OCI-LY1 (cell line): ENCODE measurements around the gene LDLRAD4.

Source experiments
- H2AFZ ChIP-seq: fragments of 200-600 bp; sonication (generic), shearing (Covaris generic); 2 replicates; pipeline ENCODE4 v1.6.0; 2014; ENCODE audit warnings: antibody characterized with exemption, mild to moderate bottlenecking, low read length
- H3F3A ChIP-seq: fragments of 200-600 bp; sonication (generic), shearing (Covaris generic); 2 replicates; pipeline ENCODE4 v1.6.0; 2014; ENCODE audit warnings: mild to moderate bottlenecking, antibody characterized with exemption, low read length, moderate library complexity; ENCODE audit not compliant: insufficient read depth
- H3K27ac ChIP-seq: fragments of 200-600 bp; sonication (generic); 2 replicates; pipeline ENCODE4 v1.5.1; 2014; ENCODE audit warnings: low read length, mixed run types, mild to moderate bottlenecking, low read depth; ENCODE audit not compliant: poor library complexity, severe bottlenecking
- H3K27me3 ChIP-seq: fragments of 200-600 bp; sonication (generic); 2 replicates; pipeline ENCODE4 v1.6.0; 2014; ENCODE audit warnings: antibody characterized with exemption, mild to moderate bottlenecking, low read length, moderate library complexity; ENCODE audit not compliant: insufficient read depth
- H3K36me3 ChIP-seq: fragments of 200-600 bp; sonication (generic); 2 replicates; pipeline ENCODE4 v1.6.1; 2014; ENCODE audit warnings: mild to moderate bottlenecking, antibody characterized with exemption, low read length, moderate library complexity, mixed read lengths; ENCODE audit not compliant: insufficient read depth
- H3K4me1 ChIP-seq: fragments of 200-600 bp; sonication (generic); 2 replicates; pipeline ENCODE4 v1.5.1; 2014; ENCODE audit warnings: mild to moderate bottlenecking, low read length, moderate library complexity; ENCODE audit not compliant: insufficient read depth, severe bottlenecking
- H3K4me2 ChIP-seq: fragments of 200-600 bp; sonication (generic), shearing (Covaris generic); 2 replicates; pipeline ENCODE4 v1.6.1; 2014; ENCODE audit warnings: low read length
- H3K4me3 ChIP-seq: fragments of 200-600 bp; sonication (generic); 2 replicates; pipeline ENCODE4 v1.5.1; 2014; ENCODE audit warnings: low read length, low read depth, mild to moderate bottlenecking, mixed read lengths; ENCODE audit not compliant: poor library complexity, severe bottlenecking
- H3K79me2 ChIP-seq: fragments of 200-600 bp; shearing (Covaris generic); 2 replicates; pipeline ENCODE4 v1.6.1; 2016; ENCODE audit warnings: mixed run types, low read length, mixed read lengths; ENCODE audit not compliant: insufficient read depth
- H3K9ac ChIP-seq: fragments of 200-600 bp; sonication (generic), shearing (Covaris generic); 2 replicates; pipeline ENCODE4 v1.6.1; 2014; ENCODE audit warnings: mild to moderate bottlenecking, low read length, mixed read lengths
- H3K9me2 ChIP-seq: fragments of 200-600 bp; sonication (generic), shearing (Covaris generic); 2 replicates; pipeline ENCODE4 v1.6.1; 2014; ENCODE audit warnings: low read depth, mild to moderate bottlenecking, low read length, mixed read lengths
- H3K9me3 ChIP-seq: fragments of 200-600 bp; shearing (Covaris generic); 2 replicates; pipeline ENCODE4 v1.6.1; 2014; ENCODE audit warnings: low read length, mixed read lengths
- H4K20me1 ChIP-seq: fragments of 200-600 bp; sonication (generic), shearing (Covaris generic); 2 replicates; pipeline ENCODE4 v1.6.0; 2016; ENCODE audit warnings: mild to moderate bottlenecking, low read length; ENCODE audit not compliant: insufficient read depth
- EZH2 ChIP-seq: fragments of 200-600 bp; sonication (generic), shearing (Covaris generic); IDR thresholded peaks from 2 replicates; pipeline ENCODE4 v1.8.0; 2017; ENCODE audit warnings: borderline replicate concordance, mixed run types, mild to moderate bottlenecking, antibody characterized with exemption, low read length, moderate library complexity, mixed read lengths
- TF ChIP-seq, protein P1 (sequence below): fragments of 200-600 bp; sonication (generic), shearing (Covaris generic); IDR thresholded peaks from 2 replicates; pipeline ENCODE4 v1.5.1; 2017; ENCODE audit warnings: mild to moderate bottlenecking, antibody characterized with exemption, low read length, moderate library complexity, mixed read lengths

Gene LDLRAD4

DNA sequence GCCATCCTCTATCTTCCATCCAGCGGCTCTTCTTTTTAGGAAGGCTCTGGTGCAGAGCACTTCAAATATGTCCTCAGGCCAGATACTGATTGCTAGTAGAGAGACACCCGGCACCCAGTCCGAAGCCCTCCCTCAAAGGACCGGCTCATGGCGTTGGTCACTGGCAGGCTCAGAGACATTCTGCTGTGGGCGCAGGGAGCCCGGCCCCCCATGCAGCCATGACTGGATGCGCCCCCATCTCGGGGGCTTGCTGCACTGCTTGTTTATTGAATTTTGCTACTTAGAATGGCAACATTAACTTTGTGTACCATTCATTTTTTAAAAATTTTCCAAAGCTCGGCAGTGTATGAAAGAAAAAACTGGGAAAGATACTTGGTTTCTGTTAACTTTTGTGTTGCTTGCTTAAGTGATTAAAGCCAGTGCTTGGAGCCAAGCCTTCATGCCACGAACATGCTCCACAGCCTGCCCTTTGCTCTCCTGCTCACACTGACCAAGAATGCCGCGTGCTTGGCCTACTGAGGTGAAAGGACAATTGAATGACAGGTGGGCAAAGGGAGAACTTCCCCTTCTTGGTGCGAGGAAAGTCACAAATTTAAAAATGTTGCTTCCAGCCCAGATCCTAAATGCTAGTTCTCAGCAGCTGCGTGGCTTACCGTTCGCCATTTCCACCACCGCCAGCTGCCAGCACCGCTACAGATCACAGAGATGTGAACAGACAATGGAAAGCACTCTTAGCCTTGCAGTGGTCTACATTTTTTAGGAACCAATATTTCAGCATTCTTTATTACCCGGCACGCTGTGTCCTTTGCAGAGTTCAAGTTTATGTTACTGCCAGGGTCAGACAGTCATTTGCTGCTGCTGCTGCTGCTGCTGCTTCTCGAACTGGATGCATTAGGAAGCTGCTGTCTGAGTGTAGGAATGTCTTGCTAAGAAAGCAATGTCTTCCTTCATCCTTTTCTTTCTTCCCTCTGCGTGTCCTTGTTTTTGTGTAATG lies 431.1 kb downstream of the LDLRAD4 start:
- no peaks in the 10 kb centered on the region for H3K4me1 ChIP-seq
- 0 out of 2 replicates have a peak, but pooled peaks cover 3% of the 10 kb centered on the region for H3F3A ChIP-seq
- H3K36me3 ChIP-seq: peaks cover 31% of the 10 kb centered on the region
- H3K9me3 ChIP-seq: no peaks in the 10 kb centered on the region
- H2AFZ ChIP-seq: no peak overlapping the region
- H3K79me2 ChIP-seq: no peaks in the 10 kb centered on the region
- TF ChIP-seq EZH2: no peak
- TF ChIP-seq, protein P1, sequence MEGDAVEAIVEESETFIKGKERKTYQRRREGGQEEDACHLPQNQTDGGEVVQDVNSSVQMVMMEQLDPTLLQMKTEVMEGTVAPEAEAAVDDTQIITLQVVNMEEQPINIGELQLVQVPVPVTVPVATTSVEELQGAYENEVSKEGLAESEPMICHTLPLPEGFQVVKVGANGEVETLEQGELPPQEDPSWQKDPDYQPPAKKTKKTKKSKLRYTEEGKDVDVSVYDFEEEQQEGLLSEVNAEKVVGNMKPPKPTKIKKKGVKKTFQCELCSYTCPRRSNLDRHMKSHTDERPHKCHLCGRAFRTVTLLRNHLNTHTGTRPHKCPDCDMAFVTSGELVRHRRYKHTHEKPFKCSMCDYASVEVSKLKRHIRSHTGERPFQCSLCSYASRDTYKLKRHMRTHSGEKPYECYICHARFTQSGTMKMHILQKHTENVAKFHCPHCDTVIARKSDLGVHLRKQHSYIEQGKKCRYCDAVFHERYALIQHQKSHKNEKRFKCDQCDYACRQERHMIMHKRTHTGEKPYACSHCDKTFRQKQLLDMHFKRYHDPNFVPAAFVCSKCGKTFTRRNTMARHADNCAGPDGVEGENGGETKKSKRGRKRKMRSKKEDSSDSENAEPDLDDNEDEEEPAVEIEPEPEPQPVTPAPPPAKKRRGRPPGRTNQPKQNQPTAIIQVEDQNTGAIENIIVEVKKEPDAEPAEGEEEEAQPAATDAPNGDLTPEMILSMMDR: no peak
- no peaks in the 10 kb centered on the region for H3K9me2 ChIP-seq
- no peak overlapping the region for H3K4me3 ChIP-seq
- H3K27ac ChIP-seq: no peak overlapping the region
- H3K27me3 ChIP-seq: no peaks in the 10 kb centered on the region
- no peak overlapping the region for H3K4me2 ChIP-seq
- no peak overlapping the region for H3K9ac ChIP-seq
- no peaks in the 10 kb centered on the region for H4K20me1 ChIP-seq

DNA sequence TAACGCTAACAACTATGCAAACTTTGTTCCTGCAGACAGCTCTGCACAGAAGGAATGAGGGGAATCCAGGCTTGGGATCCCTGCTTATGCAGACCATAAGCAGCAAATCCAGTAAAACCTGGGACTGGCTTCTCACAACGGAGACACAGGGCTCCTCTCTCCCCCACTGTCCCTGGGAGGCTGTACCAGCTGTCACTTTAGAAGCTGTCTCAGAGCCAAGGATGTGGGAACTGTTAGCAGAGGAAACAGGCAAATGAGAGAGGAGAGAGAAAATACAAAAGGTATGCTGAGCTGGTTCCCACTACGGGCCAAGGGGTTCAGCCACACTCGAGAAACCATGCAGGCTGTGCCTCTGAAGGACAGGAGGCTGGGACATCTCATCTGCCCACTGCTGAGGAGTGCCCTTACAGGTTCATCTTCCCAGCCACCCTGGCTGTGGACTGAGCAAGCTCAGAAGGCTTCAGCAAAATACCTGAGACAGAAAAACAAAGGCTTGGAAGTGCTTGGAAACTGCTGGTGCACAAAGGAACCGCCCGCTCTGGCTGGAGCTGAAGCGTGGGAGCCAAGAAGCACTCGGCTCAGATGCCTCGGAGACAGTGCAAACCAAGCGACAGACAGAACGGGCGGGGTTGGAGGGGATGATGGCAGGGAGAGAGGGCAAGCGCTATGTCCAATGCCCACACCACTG lies 435.3 kb downstream of the LDLRAD4 start:
- Histone ChIP-seq H3K9me2 (no peaks in the 10 kb centered on the region), H3K9me3 (no peaks in the 10 kb centered on the region), H3K79me2 (no peaks in the 10 kb centered on the region), H3K4me2 (no peak overlapping the region), H3F3A (no peaks in the 10 kb centered on the region), H3K36me3 (no peaks in the 10 kb centered on the region), H3K27me3 (no peaks in the 10 kb centered on the region), H3K4me3 (no peak overlapping the region), H3K27ac (no peak overlapping the region), H4K20me1 (no peaks in the 10 kb centered on the region), H2AFZ (no peak overlapping the region), H3K4me1 (no peaks in the 10 kb centered on the region), H3K9ac (no peak overlapping the region)
- no peak for TF ChIP-seq EZH2
- TF ChIP-seq, protein P1: no peak

DNA sequence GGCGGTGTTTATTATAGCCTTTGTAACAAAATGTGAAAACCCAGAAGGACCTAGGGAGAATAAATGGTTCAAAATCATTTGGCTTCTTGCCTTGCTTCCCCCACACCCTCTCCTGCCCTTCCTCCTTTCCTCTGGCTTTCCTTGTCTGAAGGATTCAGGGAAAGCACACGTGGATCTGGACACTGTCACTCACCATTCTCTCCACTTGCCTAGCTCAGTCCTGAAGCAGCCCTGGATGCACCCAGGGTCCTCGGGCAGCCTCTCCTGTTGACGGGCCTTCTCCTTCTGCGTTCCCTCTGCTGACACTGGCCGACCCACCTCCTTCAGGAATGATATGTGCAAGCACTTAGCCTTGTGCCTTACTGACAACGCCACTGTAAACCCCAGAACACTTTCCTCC lies 439.4 kb downstream of the LDLRAD4 start:
- H3K9me3 ChIP-seq: no peaks in the 10 kb centered on the region
- no peak overlapping the region for H3K4me2 ChIP-seq
- peaks cover 14% of the 10 kb centered on the region; the same call in 1 of the 2 replicates for H3K36me3 ChIP-seq
- H4K20me1 ChIP-seq: no peaks in the 10 kb centered on the region
- no peaks in the 10 kb centered on the region for H3K4me1 ChIP-seq
- H3K9ac ChIP-seq: no peak overlapping the region
- no peaks in the 10 kb centered on the region for H3K79me2 ChIP-seq
- H3F3A ChIP-seq: no peaks in the 10 kb centered on the region
- TF ChIP-seq, protein P1: no peak
- TF ChIP-seq EZH2: no peak
- H3K27me3 ChIP-seq: no peaks in the 10 kb centered on the region
- H3K9me2 ChIP-seq: no peaks in the 10 kb centered on the region
- H3K4me3 ChIP-seq: no peak overlapping the region
- no peak overlapping the region for H2AFZ ChIP-seq
- H3K27ac ChIP-seq: no peak overlapping the region
